ENCODE results near the gene TSKS. TPM values are rescaled to one million over a fixed set of nuclear protein-coding genes. Genes with fewer than 3 reads are reported as not detected.

TSKS gene
- total RNA-seq, 4 donors from 2014 or later: 1.1 to 2.5 (median 1.6) TPM

GRCh38 chr19:49696865-49697264, 66.2 kb downstream of the TSKS start:
- H3K36me3 ChIP-seq: no peaks in the 10 kb centered on the region
- no peaks in the 10 kb centered on the region for H3K9me3 ChIP-seq
- WGBS, 2 donors: 88 to 96% methylated on average over 7 of the region's 7 CpGs
- no peak overlapping the region for H3K27ac ChIP-seq
- DNase-seq (ENCODE audit: low spot score in 2 of 2): no peak
- H3K4me1 ChIP-seq: no peaks in the 10 kb centered on the region
- TF ChIP-seq EP300 (IDR thresholded peaks at IDR 0.05): no peak
- TF ChIP-seq POLR2A (IDR thresholded peaks at IDR 0.05): no peak
- TF ChIP-seq, protein P1, sequence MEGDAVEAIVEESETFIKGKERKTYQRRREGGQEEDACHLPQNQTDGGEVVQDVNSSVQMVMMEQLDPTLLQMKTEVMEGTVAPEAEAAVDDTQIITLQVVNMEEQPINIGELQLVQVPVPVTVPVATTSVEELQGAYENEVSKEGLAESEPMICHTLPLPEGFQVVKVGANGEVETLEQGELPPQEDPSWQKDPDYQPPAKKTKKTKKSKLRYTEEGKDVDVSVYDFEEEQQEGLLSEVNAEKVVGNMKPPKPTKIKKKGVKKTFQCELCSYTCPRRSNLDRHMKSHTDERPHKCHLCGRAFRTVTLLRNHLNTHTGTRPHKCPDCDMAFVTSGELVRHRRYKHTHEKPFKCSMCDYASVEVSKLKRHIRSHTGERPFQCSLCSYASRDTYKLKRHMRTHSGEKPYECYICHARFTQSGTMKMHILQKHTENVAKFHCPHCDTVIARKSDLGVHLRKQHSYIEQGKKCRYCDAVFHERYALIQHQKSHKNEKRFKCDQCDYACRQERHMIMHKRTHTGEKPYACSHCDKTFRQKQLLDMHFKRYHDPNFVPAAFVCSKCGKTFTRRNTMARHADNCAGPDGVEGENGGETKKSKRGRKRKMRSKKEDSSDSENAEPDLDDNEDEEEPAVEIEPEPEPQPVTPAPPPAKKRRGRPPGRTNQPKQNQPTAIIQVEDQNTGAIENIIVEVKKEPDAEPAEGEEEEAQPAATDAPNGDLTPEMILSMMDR (IDR thresholded peaks at IDR 0.05): no peak
- peaks cover 0 to 21% of the 10 kb centered on the region in 2 donors for H3K27me3 ChIP-seq
- no peak overlapping the region for H3K4me3 ChIP-seq

DNA sequence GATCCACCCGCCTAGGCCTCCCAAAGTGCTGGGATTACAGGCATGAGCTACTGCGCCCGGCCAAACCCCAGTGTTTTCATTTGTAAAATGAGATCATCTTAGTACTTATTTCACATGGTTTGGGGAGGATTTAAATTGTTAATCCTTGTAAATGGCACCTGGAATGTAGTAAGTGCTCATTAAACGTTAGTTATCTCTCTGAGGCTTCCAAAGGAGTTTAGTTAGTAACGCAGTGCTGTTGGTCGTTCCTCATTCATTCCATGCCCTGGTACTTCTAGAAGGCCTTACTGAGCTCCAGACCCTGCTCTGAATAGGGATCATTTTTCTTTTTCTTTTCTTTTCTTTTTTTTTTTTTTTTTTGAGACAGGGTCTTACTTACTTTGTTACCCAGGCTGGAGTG, 67.0 kb downstream of the TSKS start:
- no peaks in the 10 kb centered on the region for H3K9me3 ChIP-seq
- no peak overlapping the region for H3K4me3 ChIP-seq
- no peaks in the 10 kb centered on the region for H3K36me3 ChIP-seq
- H3K27me3 ChIP-seq: peaks cover 0 to 24% of the 10 kb centered on the region in 2 donors
- H3K27ac ChIP-seq: no peak overlapping the region
- peaks cover 0 to 7% (median 3%) of the 10 kb centered on the region in 4 donors for H3K4me1 ChIP-seq
- TF ChIP-seq POLR2A (IDR thresholded peaks at IDR 0.05) (no peak), EP300 (IDR thresholded peaks at IDR 0.05) (no peak)
- TF ChIP-seq, protein P1 (IDR thresholded peaks at IDR 0.05): no peak
- 76 to 93% methylated on average over 6 of the region's 6 CpGs for WGBS, 2 donors
- no peak for DNase-seq (ENCODE audit: low spot score in 2 of 2)

GRCh38 chr19:49692147-49692506, 71.0 kb downstream of the TSKS start:
- Histone ChIP-seq H3K27ac (no peak overlapping the region), H3K9me3 (no peaks in the 10 kb centered on the region), H3K27me3 (peaks cover 0 to 39% of the 10 kb centered on the region in 2 donors), H3K4me1 (peaks cover 0 to 27% (median 10%) of the 10 kb centered on the region in 4 donors), H3K36me3 (peaks cover 0 to 18% (median 0%) of the 10 kb centered on the region in 3 donors), H3K4me3 (peak overlapping the region in 1 of 4 donors; percentile 49)
- no peak for DNase-seq (ENCODE audit: low spot score in 2 of 2)
- WGBS, 2 donors: 65 to 74% methylated on average over 16 of the region's 16 CpGs
- TF ChIP-seq POLR2A (IDR thresholded peaks at IDR 0.05) (no peak), EP300 (IDR thresholded peaks at IDR 0.05) (no peak)
- TF ChIP-seq, protein P1 (IDR thresholded peaks at IDR 0.05): no peak

DNA sequence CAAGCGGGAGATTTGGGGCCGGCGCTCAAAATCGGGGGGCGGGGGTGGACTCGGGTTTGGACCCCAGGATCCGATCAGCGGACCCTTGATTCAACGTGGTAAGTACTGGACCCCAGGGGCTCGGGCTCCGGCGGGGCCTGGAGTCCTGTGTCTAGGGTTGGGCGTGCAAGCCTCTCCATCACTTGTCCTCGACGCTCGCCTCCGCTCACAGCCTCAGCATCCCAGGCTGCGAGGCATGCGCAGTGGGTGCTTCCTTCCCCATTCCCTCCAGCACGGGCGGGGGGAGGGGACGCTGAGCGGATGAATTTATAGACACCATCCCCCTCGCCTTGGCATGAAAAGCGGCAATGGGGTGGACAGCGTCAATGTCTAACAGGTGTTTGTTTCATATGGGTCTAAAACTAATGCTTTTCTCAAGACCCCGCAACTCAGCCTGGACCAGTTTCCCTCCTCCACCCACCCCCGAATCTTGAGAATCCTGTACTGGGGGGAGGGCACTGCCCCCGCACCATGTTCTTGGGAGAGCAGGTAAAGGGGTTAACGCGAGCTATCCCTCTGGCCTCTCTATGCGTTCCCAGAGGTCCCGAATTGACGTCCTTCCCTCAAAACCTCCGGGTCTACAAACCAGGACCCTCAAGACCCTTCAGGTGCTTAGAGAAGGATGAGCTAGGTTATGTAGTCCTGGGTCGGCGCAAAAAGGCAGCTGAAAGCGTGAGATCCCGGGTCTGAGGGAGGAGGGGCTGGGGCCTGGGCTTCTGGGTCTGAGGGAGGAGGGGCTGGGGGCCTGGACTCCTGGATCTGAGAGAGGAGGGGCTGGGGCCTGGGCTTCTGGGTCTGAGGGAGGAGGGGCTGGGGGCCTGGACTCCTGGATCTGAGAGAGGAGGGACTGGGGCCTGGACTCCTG, 71.6 kb downstream of the TSKS start:
- no peak for DNase-seq (ENCODE audit: low spot score in 2 of 2)
- WGBS, 2 donors: 6 to 13% methylated on average over 23 to 28 of the region's 39 CpGs
- peak overlapping the region; percentile 24 to 49 (median 35) for H3K4me3 ChIP-seq
- no peak overlapping the region for H3K27ac ChIP-seq
- peaks cover 0 to 27% (median 10%) of the 10 kb centered on the region in 4 donors for H3K4me1 ChIP-seq
- H3K27me3 ChIP-seq: peaks cover 0 to 39% of the 10 kb centered on the region in 2 donors
- H3K36me3 ChIP-seq: peaks cover 0 to 24% (median 0%) of the 10 kb centered on the region in 3 donors
- no peaks in the 10 kb centered on the region for H3K9me3 ChIP-seq
- TF ChIP-seq EP300 (IDR thresholded peaks at IDR 0.05) (no peak), POLR2A (IDR thresholded peaks at IDR 0.05) (no peak)
- TF ChIP-seq, protein P1 (IDR thresholded peaks at IDR 0.05): no peak

- Histone ChIP-seq H3K4me1 (peaks cover 0 to 27% (median 10%) of the 10 kb centered on the region in 4 donors), H3K9me3 (no peaks in the 10 kb centered on the region), H3K36me3 (peaks cover 0 to 32% (median 7%) of the 10 kb centered on the region in 3 donors), H3K27me3 (peaks cover 0 to 39% of the 10 kb centered on the region in 2 donors), H3K27ac (peak within 1 kb of the TSS; percentile 8 to 60 (median 14)), H3K4me3 (peak within 1 kb of the TSS; percentile 24 to 49 (median 35))
- WGBS, 2 donors: 2 to 5% methylated on average over 38 of the region's 38 CpGs
- DNase-seq (ENCODE audit: low spot score in 2 of 2): peak; percentile 47 to 70
- TF ChIP-seq POLR2A (IDR thresholded peaks at IDR 0.05): peak in 1 of 2 donors; percentile 31
- TF ChIP-seq, protein P1 (IDR thresholded peaks at IDR 0.05): no peak
- TF ChIP-seq EP300 (IDR thresholded peaks at IDR 0.05): no peak
Observed at GRCh38 chr19:49690656-49691242, 72.4 kb downstream of the TSKS start, which contains the start of gene CPT1C. Gene CPT1C (plus strand): TSS chr19:49691116. CDS start chr19:49692253, 1,137 bp downstream.
